Heart right ventricle (tissue), 16 donors: Measurements from ENCODE around the gene SIRT4. TPM values are rescaled to one million over a fixed set of nuclear protein-coding genes. Genes with fewer than 3 reads are reported as not detected.

Source experiments
- ATAC-seq, 8 donors: fragments of 200-7000 bp; cut with Tn5 transposase; one replicate each; pipeline ENCODE4 v1.9.1; 2020; ENCODE audit warnings: mild to moderate bottlenecking in 8 of 8, moderate library complexity in 8 of 8, moderate number of reproducible peaks in 1 of 8
- DNase-seq, 2 donors: peaks; one replicate each; pipeline ENCODE4 v3.0.0-alpha.2; 2020
- H3K27ac ChIP-seq, 10 donors: fragments of 200-600 bp; sonication (generic) in 2 of 10; one replicate each; pipeline versions ENCODE4 v1.5.0 to v1.8.0; 2020 to 2022; ENCODE audit warnings: mild to moderate bottlenecking in 3 of 10
- H3K27me3 ChIP-seq, 7 donors: fragments of 200-600 bp; one replicate each; pipeline ENCODE4 v1.8.0; 2021 to 2022; ENCODE audit warnings: mild to moderate bottlenecking in 2 of 7
- H3K36me3 ChIP-seq, 9 donors: fragments of 200-600 bp; sonication (generic) in 1 of 9; one replicate each; pipeline versions ENCODE4 v1.5.0 to v1.8.0; 2020 to 2022; ENCODE audit warnings: mild to moderate bottlenecking in 2 of 9
- H3K4me1 ChIP-seq, 9 donors: fragments of 200-600 bp; sonication (generic) in 1 of 9; one replicate each; pipeline versions ENCODE4 v1.5.0 to v1.8.0; 2020 to 2022; ENCODE audit warnings: mild to moderate bottlenecking in 4 of 9
- H3K4me3 ChIP-seq, 10 donors: fragments of 200-600 bp; sonication (generic) in 2 of 10; one replicate each; pipeline versions ENCODE4 v1.5.0 to v1.8.0; 2020 to 2022; ENCODE audit warnings: mild to moderate bottlenecking in 7 of 10, moderate library complexity in 2 of 10
- H3K9me3 ChIP-seq, 11 donors: fragments of 200-600 bp in 10 of 11; sonication (generic) in 2 of 11; one replicate each; pipeline versions ENCODE4 v1.5.0 to v1.8.0; 2013 to 2022; ENCODE audit warnings: mild to moderate bottlenecking in 2 of 11, control low read depth in 1 of 11, moderate library complexity in 1 of 11
- WGBS, 2 donors: extraction: QIAGEN DNeasy Blood & Tissue Kit; methylation state at CpG; one replicate each; pipeline ENCODE4 v1.1.7; 2013; ENCODE audit warnings: inconsistent platforms in 1 of 2; 5-methylcytosine and 5-hydroxymethylcytosine counted together
- intact Hi-C, 10 donors: fragments of 100-400 bp; cut with DNase I; formaldehyde crosslinking; loops; one replicate each; pipeline versions ENCODE4 v1.11.1 to v1.14.2; 2022
- polyA plus RNA-seq, 2 donors: library from polyadenylated mRNA; stranded (reverse); fragments of 200-250 nt; gene quantifications; one replicate each; pipeline ENCODE4 v1.2.3, GENCODE V29; 2013
- total RNA-seq, 10 donors: library from RNA; stranded (reverse); fragmentation: NEBNext Ultra II Directional in 3 of 10; extraction: Animal tissue kit (Norgen Biotek cat#: 25700) in 3 of 10; gene quantifications; one replicate each; pipeline versions ENCODE4 v1.2.1 to v1.2.4, GENCODE V29; 2021 to 2023
- TF ChIP-seq, protein P1 (sequence below), 9 donors: fragments of 200-600 bp; sonication (generic) in 2 of 9; IDR thresholded peaks; one replicate each; pipeline versions ENCODE4 v1.5.0 to v1.8.0; 2021 to 2022; ENCODE audit warnings: antibody characterized with exemption in 9 of 9, mild to moderate bottlenecking in 5 of 9, moderate library complexity in 1 of 9
- donor health status: Arrhythmogenic right ventricular cardiomyopathy.
- donor health status: ischemic (EF 13 %, LVEDD 7.1; RV severe dilation, severe dysfunction).
- donor health status: healthy with polysubstance abuse.
- donor health status: DM: no; HTN: yes; CAD: no.
- donor health status: DM: no; HTN: no; CAD: no.
- donor health status: ischemic (EF 25% LVEDD 6.9; RV normal size, moderate dysfunction).
- donor health status: ischemic (EF 25% LVEDD 5.7; RV mildly dilated, moderate dysfunction).
- donor health status: healthy.
- donor health status: DM: yes; HTN: yes; CAD: no.
- donor health status: Ischemic cardiomyopathy.
- donor health status: ischemic (EF 35%, LVEDD 5.7; RV mildly dilated, moderate dysfunction).
- donor health status: nonischemic (EF 11% LVEDD 7.7; RV severe dilation, severe dysfunction).
- donor health status: DM: yes; HTN: yes; CAD: no.
- donor health status: PGD.
- donor health status: ischemic (EF 29% LVEDD 5.4; RV normal size, mild dysfunction).
- donor health status: nonischemic (EF 23%, LVEDD 6.1; RV moderate dilation, normal function).

The SIRT4 gene
- total and polyA plus RNA-seq, 12 donors = 2.8 to 9.0 (median 4.7) TPM

DNA sequence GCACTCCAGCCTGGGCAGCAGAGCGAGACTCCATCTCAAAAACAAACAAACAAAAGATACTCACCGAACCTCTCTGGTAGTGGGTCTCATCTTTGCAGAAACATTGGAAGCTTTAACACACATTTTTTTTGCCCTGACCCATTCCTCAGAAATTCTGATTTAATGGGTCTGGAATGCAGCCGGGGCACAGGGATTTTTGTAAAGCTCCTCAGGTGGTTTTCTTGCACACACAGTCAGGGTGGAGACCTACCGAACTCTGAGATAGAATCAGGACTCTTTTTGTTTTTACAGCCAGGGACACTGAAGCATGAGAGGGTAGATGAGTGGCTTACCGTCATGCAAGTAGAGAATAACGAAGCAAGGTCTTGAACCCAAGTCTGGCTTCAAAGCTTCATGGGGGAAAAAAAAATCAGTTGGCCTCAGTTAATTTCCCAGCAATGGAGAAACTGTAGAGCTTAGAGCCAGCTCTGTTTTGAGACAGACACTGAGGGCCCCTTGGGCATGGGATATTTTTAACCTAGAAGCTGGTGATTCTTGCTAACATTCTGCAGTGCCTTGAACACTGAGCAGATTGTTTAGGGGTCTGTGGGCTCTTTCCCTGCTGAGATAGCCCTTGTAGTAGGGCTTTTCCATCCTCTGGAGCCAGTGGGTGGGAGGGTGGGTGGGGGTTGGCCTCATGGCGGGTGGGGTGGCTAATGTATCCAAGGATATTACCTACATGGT, 15.2 kb upstream of the SIRT4 start:
- DNase-seq (no peak), ATAC-seq (no peak)
- Histone ChIP-seq H3K27ac (no peak overlapping the region), H3K36me3 (no peaks in the 10 kb centered on the region), H3K27me3 (no peaks in the 10 kb centered on the region), H3K9me3 (no peaks in the 10 kb centered on the region), H3K4me1 (peaks cover 0 to 16% (median 8%) of the 10 kb centered on the region in 9 donors), H3K4me3 (no peak overlapping the region)
- intact Hi-C loops = no loop called here
- TF ChIP-seq, protein P1, sequence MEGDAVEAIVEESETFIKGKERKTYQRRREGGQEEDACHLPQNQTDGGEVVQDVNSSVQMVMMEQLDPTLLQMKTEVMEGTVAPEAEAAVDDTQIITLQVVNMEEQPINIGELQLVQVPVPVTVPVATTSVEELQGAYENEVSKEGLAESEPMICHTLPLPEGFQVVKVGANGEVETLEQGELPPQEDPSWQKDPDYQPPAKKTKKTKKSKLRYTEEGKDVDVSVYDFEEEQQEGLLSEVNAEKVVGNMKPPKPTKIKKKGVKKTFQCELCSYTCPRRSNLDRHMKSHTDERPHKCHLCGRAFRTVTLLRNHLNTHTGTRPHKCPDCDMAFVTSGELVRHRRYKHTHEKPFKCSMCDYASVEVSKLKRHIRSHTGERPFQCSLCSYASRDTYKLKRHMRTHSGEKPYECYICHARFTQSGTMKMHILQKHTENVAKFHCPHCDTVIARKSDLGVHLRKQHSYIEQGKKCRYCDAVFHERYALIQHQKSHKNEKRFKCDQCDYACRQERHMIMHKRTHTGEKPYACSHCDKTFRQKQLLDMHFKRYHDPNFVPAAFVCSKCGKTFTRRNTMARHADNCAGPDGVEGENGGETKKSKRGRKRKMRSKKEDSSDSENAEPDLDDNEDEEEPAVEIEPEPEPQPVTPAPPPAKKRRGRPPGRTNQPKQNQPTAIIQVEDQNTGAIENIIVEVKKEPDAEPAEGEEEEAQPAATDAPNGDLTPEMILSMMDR (IDR thresholded peaks at IDR 0.05) = no peak
- WGBS, 2 donors = 63 to 65% methylated on average over 7 of the region's 7 CpGs

DNA sequence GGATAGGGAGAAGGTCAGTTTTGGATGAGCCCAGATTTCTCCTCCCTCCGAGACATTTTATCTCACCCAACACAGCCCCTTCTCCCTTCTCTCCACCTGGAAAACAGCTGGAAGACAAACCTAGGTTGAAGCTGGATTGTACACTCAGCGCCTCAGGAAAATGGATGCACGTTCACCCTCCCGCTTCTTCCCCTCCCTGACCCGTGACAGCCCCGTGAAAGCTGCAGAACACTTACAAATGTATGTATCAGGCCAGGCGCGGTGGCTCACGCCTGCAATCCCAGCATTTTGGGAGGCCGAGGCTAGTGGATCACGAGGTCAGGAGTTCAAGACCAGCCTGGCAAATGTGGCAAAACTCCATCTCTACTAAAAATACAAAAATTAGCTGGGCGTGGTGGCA, 14.6 kb upstream of the SIRT4 start:
- no peaks in the 10 kb centered on the region for H3K27me3 ChIP-seq
- TF ChIP-seq, protein P1 (IDR thresholded peaks at IDR 0.05) = no peak
- WGBS, 2 donors = 75 to 86% methylated on average over 12 of the region's 12 CpGs
- no peak for ATAC-seq
- H3K4me1 ChIP-seq = peaks cover 0 to 19% (median 8%) of the 10 kb centered on the region in 9 donors
- no peaks in the 10 kb centered on the region for H3K36me3 ChIP-seq
- DNase-seq = no peak
- intact Hi-C loops = no loop called here
- no peak overlapping the region for H3K4me3 ChIP-seq
- H3K27ac ChIP-seq = no peak overlapping the region
- H3K9me3 ChIP-seq = no peaks in the 10 kb centered on the region

DNA sequence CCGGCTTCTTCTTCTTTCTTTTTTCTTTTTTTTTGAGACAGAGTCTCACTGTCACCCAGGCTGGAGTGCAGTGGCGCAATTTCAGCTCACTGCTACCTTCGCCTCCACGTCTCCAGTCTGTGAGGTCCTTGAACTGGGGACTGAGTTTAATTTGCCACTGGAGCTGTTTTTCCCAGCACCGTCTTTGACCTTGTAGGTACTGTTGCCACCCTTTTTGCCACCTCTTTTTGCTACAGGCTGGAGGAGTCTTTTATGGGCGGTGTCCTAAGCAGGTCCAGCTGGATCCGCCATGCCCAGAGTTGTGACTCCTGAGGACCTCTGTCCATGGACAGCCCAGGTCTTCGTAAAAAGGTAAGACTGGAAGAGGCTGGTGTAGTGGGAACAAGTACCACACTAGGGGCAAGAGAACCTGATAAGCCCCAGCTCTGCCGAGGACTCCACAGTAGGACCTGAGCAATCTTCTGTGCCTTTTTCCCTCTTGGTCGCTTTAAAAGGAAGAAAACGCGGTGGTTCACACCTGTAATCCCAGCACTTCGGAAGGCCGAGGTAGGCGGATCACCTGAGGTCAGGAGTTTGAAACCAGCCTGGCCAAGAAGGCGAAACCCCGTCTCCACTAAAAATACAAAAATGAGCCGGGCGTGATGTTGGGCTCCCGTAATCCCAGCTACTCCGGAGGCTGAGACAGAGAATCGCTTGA, 11.4 kb upstream of the SIRT4 start:
- no peaks in the 10 kb centered on the region for H3K9me3 ChIP-seq
- DNase-seq (no peak), ATAC-seq (peak in 1 of 8 donors; percentile 9)
- peaks cover 0 to 28% (median 8%) of the 10 kb centered on the region in 9 donors for H3K4me1 ChIP-seq
- H3K27me3 ChIP-seq = no peaks in the 10 kb centered on the region
- H3K36me3 ChIP-seq = no peaks in the 10 kb centered on the region
- intact Hi-C loops = loop anchor here in 1 of 10 donors (1.0 to 10.0 kb wide), 2 partner anchors 62 to 176 kb away; partner anchors contain the start of gene RAB35
- 24 to 25% methylated on average over 22 of the region's 22 CpGs for WGBS, 2 donors
- TF ChIP-seq, protein P1 (IDR thresholded peaks at IDR 0.05) = no peak
- peak overlapping the region in 9 of 10 donors; percentile 23 to 67 (median 60) for H3K4me3 ChIP-seq
- peak overlapping the region; percentile 91 to 100 (median 98) for H3K27ac ChIP-seq

DNA sequence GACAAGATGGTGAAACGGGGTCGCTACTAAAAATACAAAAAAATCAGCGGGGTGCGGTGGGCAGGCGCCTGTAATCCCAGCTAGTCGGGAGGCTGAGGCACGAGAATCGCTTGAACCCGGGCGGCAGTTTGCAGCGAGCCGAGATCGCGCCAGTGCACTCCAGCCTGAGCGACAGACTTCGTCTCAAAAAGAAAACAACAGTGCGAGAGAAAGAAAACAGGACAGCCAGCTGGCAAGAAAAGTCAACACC, 9.8 kb upstream of the SIRT4 start:
- Histone ChIP-seq H3K36me3 (no peaks in the 10 kb centered on the region), H3K9me3 (no peaks in the 10 kb centered on the region), H3K4me1 (peaks cover 0 to 28% (median 8%) of the 10 kb centered on the region in 9 donors), H3K4me3 (peak overlapping the region; percentile 11 to 67 (median 61)), H3K27ac (peak overlapping the region; percentile 91 to 100 (median 98)), H3K27me3 (no peaks in the 10 kb centered on the region)
- intact Hi-C loops = loop anchor here in 1 of 10 donors (10.0 kb wide), 1 partner anchor 178 kb away; the partner anchor contains the start of gene RAB35
- peak in 6 of 8 donors; percentile 1 to 12 (median 2) for ATAC-seq
- TF ChIP-seq, protein P1 (IDR thresholded peaks at IDR 0.05) = no peak
- DNase-seq = no peak
- WGBS, 2 donors = 0 to 1% methylated on average over 17 of the region's 17 CpGs
